Endodermal cell (in vitro differentiated cells): ENCODE data around the gene ANKRD33B. TPM values are rescaled to one million over a fixed set of nuclear protein-coding genes. Genes with fewer than 3 reads are reported as not detected.
"Not testable (repeated sequence)": the region's sequence is repeated elsewhere in the genome, so short reads cannot be mapped to it uniquely, and the experiment has no call there.

Experiments used
- DNase-seq: peaks from one replicate; pipeline ENCODE4 v3.0.0-alpha.2; 2017
- H3K27ac ChIP-seq: 2 replicates; pipeline ENCODE4 v1.5.1; 2013; ENCODE audit warnings: mild to moderate bottlenecking, low read depth, low read length, moderate library complexity
- H3K27me3 ChIP-seq: 2 replicates; pipeline ENCODE4 v1.6.1; 2013; ENCODE audit warnings: mild to moderate bottlenecking, low read length, moderate library complexity; ENCODE audit not compliant: insufficient read depth, control insufficient read depth, poor library complexity, severe bottlenecking
- H3K36me3 ChIP-seq: 2 replicates; pipeline ENCODE4 v1.7.0; 2013; ENCODE audit warnings: mild to moderate bottlenecking, low read length, moderate library complexity; ENCODE audit not compliant: control insufficient read depth, insufficient read depth
- H3K4me1 ChIP-seq: one replicate; pipeline ENCODE4 v1.7.0; 2013; ENCODE audit warnings: low read length; ENCODE audit not compliant: control insufficient read depth, insufficient read depth
- H3K4me3 ChIP-seq: 2 replicates; pipeline ENCODE4 v1.5.1; 2013; ENCODE audit warnings: mild to moderate bottlenecking, low read length, moderate library complexity
- H3K9ac ChIP-seq: 2 replicates; pipeline ENCODE4 v1.6.1; 2013; ENCODE audit warnings: mild to moderate bottlenecking, low read length, moderate library complexity; ENCODE audit not compliant: poor library complexity, severe bottlenecking; ENCODE audit errors: extremely low read depth
- H3K9me3 ChIP-seq: 2 replicates; pipeline ENCODE4 v1.6.1; 2013; ENCODE audit warnings: mild to moderate bottlenecking, low read length, moderate library complexity; ENCODE audit not compliant: control insufficient read depth
- H3K27ac Mint-ChIP-seq: 2 replicates; pipeline ENCODE4 v1.8.0; 2020; ENCODE audit warnings: mixed read lengths
- H3K27me3 Mint-ChIP-seq: 2 replicates; pipeline ENCODE4 v1.8.0; 2021; ENCODE audit warnings: mild to moderate bottlenecking, mixed read lengths; ENCODE audit not compliant: insufficient read depth
- H3K36me3 Mint-ChIP-seq: 2 replicates; pipeline ENCODE4 v1.8.0; 2020; ENCODE audit warnings: low read depth, mixed read lengths
- H3K4me1 Mint-ChIP-seq: 2 replicates; pipeline ENCODE4 v1.8.0; 2020; ENCODE audit warnings: mixed read lengths
- H3K4me3 Mint-ChIP-seq: 2 replicates; pipeline ENCODE4 v1.8.0; 2020; ENCODE audit warnings: mild to moderate bottlenecking, moderate library complexity, mixed read lengths
- H3K9me3 Mint-ChIP-seq: 2 replicates; pipeline ENCODE4 v1.8.0; 2020; ENCODE audit warnings: mild to moderate bottlenecking, mixed read lengths
- WGBS, 2 experiments: methylation state at CpG; one replicate each; pipeline versions ENCODE4 v1.1.5 to v1.1.7; 2013; ENCODE audit warnings: missing lambda C conversion rate in 2 of 2, mixed read lengths in 1 of 2; ENCODE audit not compliant: insufficient coverage in 1 of 2, insufficient read length in 1 of 2; 5-methylcytosine and 5-hydroxymethylcytosine counted together
- total RNA-seq, 2 donors: library from RNA; stranded (reverse); fragmentation: NEBNext Ultra II Directional in 1 of 2; extraction: Animal tissue kit (Norgen Biotek cat#: 25700) in 1 of 2; gene quantifications; 2 replicates in 1 of 2; 3 replicates in 1 of 2; pipeline ENCODE4 v1.2.1, GENCODE V29; 2021
- TF ChIP-seq, protein P1 (sequence below): fragments of 200-600 bp; sonication (generic); conservative IDR thresholded peaks from 2 replicates; pipeline ENCODE4 v1.5.0; 2021; ENCODE audit warnings: antibody characterized with exemption, mild to moderate bottlenecking

The ANKRD33B gene
- total RNA-seq, 2 donors from 2014 or later: 21.9 to 37.2 TPM

DNA sequence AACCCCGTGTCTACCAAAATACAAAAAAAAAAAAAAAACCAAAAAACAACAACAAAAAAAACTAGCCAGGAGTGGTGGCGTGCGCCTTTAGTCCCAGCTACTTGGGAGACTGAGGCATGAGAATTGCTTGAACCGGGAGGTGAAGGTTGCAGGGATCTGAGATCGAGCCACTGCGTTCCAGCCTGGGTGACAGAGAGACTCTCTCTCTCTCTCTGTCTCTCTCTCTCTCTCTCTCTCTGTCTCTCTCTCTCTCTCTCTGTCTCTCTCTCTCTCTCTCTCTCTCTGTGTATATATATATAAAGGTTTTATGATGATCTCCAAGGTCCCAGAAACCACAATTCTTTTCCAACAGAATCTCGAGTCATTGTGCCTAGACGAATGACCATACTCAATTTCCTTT is 18.8 kb upstream of the ANKRD33B start:
- Histone ChIP-seq H3K9me3 (no peaks in the 10 kb centered on the region), H3K4me3 (no peak overlapping the region), H3K27me3 (no peaks in the 10 kb centered on the region), H3K4me1 (no peaks in the 10 kb centered on the region), H3K9ac (no peak overlapping the region), H3K36me3 (no peaks in the 10 kb centered on the region), H3K27ac (no peak overlapping the region)
- no peak overlapping the region for H3K27ac Mint-ChIP-seq
- peaks cover 2% of the 10 kb centered on the region for H3K27me3 Mint-ChIP-seq
- peaks cover 3% of the 10 kb centered on the region for H3K9me3 Mint-ChIP-seq
- no peaks in the 10 kb centered on the region for H3K36me3 Mint-ChIP-seq
- H3K4me1 Mint-ChIP-seq: peaks cover 11% of the 10 kb centered on the region
- TF ChIP-seq, protein P1, sequence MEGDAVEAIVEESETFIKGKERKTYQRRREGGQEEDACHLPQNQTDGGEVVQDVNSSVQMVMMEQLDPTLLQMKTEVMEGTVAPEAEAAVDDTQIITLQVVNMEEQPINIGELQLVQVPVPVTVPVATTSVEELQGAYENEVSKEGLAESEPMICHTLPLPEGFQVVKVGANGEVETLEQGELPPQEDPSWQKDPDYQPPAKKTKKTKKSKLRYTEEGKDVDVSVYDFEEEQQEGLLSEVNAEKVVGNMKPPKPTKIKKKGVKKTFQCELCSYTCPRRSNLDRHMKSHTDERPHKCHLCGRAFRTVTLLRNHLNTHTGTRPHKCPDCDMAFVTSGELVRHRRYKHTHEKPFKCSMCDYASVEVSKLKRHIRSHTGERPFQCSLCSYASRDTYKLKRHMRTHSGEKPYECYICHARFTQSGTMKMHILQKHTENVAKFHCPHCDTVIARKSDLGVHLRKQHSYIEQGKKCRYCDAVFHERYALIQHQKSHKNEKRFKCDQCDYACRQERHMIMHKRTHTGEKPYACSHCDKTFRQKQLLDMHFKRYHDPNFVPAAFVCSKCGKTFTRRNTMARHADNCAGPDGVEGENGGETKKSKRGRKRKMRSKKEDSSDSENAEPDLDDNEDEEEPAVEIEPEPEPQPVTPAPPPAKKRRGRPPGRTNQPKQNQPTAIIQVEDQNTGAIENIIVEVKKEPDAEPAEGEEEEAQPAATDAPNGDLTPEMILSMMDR: no peak
- DNase-seq: no peak
- no peak overlapping the region for H3K4me3 Mint-ChIP-seq
- WGBS, 2 experiments: 92 to 97% methylated on average over 2 to 8 of the region's 8 CpGs

DNA sequence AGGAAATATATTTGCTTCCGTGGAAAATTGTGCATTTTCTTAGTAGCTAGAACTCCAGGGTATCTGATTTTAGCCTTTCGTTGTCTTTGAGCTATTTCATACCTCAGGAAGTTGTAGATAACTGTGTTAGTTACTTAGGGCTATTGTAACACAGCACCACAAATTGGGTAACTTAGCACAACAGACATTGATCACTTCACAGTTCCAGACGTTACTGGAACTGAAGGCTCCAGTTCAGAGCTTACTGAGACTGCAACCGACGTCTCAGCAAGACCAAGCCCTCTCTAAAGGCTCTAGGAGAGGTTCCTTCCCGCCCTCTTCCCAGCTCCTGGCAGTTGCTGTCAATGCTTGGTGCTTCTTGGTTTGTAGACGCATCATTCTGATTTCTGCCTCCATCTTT is 17.7 kb upstream of the ANKRD33B start:
- Mint-ChIP-seq H3K27me3 (peaks cover 2% of the 10 kb centered on the region), H3K27ac (no peak overlapping the region), H3K9me3 (peaks cover 3% of the 10 kb centered on the region), H3K4me3 (no peak overlapping the region), H3K4me1 (peaks cover 22% of the 10 kb centered on the region), H3K36me3 (no peaks in the 10 kb centered on the region)
- TF ChIP-seq, protein P1: no peak
- H3K27me3 ChIP-seq: no peaks in the 10 kb centered on the region
- no peaks in the 10 kb centered on the region for H3K36me3 ChIP-seq
- H3K27ac ChIP-seq: no peak overlapping the region
- H3K9me3 ChIP-seq: no peaks in the 10 kb centered on the region
- 79 to 89% methylated on average over 7 of the region's 7 CpGs for WGBS, 2 experiments
- DNase-seq: no peak
- no peak overlapping the region for H3K4me3 ChIP-seq
- H3K4me1 ChIP-seq: no peaks in the 10 kb centered on the region
- no peak overlapping the region for H3K9ac ChIP-seq

DNA sequence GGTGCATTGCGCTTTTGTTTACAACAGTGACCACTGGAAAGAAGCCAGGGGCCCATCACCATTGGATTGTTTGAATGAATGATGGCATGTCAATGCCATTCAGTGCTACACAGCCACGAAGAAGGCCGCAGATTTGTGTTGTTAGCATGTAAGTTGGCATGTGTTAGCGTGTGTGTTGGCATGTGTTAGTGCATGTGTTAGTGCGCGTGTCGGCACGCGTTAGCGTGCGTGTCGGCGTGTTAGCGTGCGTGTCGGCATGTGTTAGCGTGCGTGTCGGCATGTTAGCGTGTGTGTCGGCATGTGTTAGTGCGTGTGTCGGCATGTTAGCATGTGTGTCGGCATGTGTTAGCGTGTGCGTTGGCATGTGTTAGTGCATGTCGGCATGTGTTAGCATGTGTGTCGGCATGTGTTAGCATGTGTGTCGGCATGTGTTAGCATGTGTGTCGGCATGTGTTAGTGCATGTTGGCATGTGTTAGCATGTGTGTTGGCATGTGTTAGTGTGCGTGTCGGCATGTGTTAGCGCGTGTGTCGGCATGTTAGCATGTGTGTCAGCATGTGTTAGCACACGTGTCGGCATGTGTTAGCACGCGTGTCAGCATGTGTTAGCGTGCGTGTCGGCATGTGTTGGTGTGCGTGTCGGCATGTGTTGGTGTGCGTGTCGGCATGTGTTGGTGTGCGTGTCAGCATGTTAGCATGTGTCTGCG is 15.3 kb upstream of the ANKRD33B start:
- Mint-ChIP-seq H3K27me3 (peaks cover 2% of the 10 kb centered on the region), H3K27ac (no peak overlapping the region), H3K9me3 (peaks cover 3% of the 10 kb centered on the region), H3K36me3 (no peaks in the 10 kb centered on the region), H3K4me3 (no peak overlapping the region), H3K4me1 (peaks cover 33% of the 10 kb centered on the region)
- no peaks in the 10 kb centered on the region for H3K9me3 ChIP-seq
- H3K27me3 ChIP-seq: no peaks in the 10 kb centered on the region
- no peak overlapping the region for H3K27ac ChIP-seq
- no peak overlapping the region for H3K9ac ChIP-seq
- TF ChIP-seq, protein P1: no peak
- no peak overlapping the region for H3K4me3 ChIP-seq
- peaks cover 6% of the 10 kb centered on the region for H3K4me1 ChIP-seq
- WGBS, 2 experiments: 95 to 96% methylated on average over 42 to 48 of the region's 48 CpGs
- DNase-seq: no peak
- H3K36me3 ChIP-seq: no peaks in the 10 kb centered on the region

DNA sequence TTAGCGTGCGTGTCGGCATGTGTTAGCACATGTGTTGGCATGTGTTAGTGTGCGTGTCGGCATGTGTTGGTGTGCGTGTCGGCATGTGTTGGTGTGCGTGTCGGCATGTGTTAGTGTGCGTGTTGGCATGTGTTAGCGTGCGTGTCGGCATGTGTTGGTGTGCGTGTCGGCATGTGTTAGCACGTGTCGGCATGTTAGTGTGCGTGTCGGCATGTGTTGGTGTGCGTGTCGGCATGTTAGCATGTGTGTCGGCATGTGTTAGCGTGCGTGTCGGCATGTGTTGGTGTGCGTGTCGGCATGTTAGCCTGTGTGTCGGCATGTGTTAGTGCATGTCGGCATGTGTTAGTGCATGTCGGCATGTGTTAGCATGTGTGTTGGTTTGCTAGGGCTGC is 14.8 kb upstream of the ANKRD33B start:
- H3K27ac ChIP-seq, H3K27me3 Mint-ChIP-seq, H3K36me3 ChIP-seq, H3K9me3 Mint-ChIP-seq, H3K4me3 ChIP-seq, H3K27me3 ChIP-seq, H3K4me3 Mint-ChIP-seq, H3K4me1 ChIP-seq, DNase-seq, H3K9ac ChIP-seq, H3K36me3 Mint-ChIP-seq, H3K9me3 ChIP-seq: not testable (repeated sequence)
- 97 to 98% methylated on average over 28 to 30 of the region's 30 CpGs for WGBS, 2 experiments
- Mint-ChIP-seq H3K4me1 (peaks cover 33% of the 10 kb centered on the region), H3K27ac (peak overlapping the region; percentile 100)
